Cerebellar nuclear complex (tissue), 1 donor: Measurements from ENCODE around the gene SPATS2L.

Source experiments
- DNase-seq, 2 experiments: peaks; one replicate each; lab custom pipeline; 2025; lab: John Stamatoyannopoulos, UW

Gene SPATS2L

GRCh38 chr2:200377355-200378336 is 71.2 kb downstream of the SPATS2L start:
- no peak for DNase-seq

- DNase-seq = no peak
These were observed 72.3 kb downstream of the SPATS2L start for GRCh38 chr2:200378652-200379290.

- no peak for DNase-seq
These were observed 73.1 kb downstream of the SPATS2L start for GRCh38 chr2:200379481-200380090.

GRCh38 chr2:200380091-200380561 is 73.6 kb downstream of the SPATS2L start:
- no peak for DNase-seq

GRCh38 chr2:200380833-200381542 is 74.5 kb downstream of the SPATS2L start:
- no peak for DNase-seq

GRCh38 chr2:200382874-200383273 is 76.4 kb downstream of the SPATS2L start:
- no peak for DNase-seq

- no peak for DNase-seq
These were observed 77.1 kb downstream of the SPATS2L start for GRCh38 chr2:200383380-200384110.

GRCh38 chr2:200385063-200385635 is 78.7 kb downstream of the SPATS2L start:
- DNase-seq = no peak

GRCh38 chr2:200393191-200393590 is 86.7 kb downstream of the SPATS2L start:
- DNase-seq = no peak

- no peak for DNase-seq
These were observed 87.6 kb downstream of the SPATS2L start for GRCh38 chr2:200394045-200394444.

GRCh38 chr2:200396781-200397242 is 90.3 kb downstream of the SPATS2L start:
- DNase-seq = no peak

- no peak for DNase-seq
These were observed 91.3 kb downstream of the SPATS2L start for GRCh38 chr2:200397785-200398184.

GRCh38 chr2:200399046-200399445 is 92.6 kb downstream of the SPATS2L start:
- no peak for DNase-seq

GRCh38 chr2:200399636-200400035 is 93.1 kb downstream of the SPATS2L start:
- DNase-seq = no peak

GRCh38 chr2:200403814-200404213 is 97.3 kb downstream of the SPATS2L start:
- DNase-seq = no peak

- DNase-seq = no peak
These were observed 98.1 kb downstream of the SPATS2L start for GRCh38 chr2:200404615-200405014.

- no peak for DNase-seq
These were observed 99.3 kb downstream of the SPATS2L start for GRCh38 chr2:200405599-200406298.

GRCh38 chr2:200406379-200406778 is 99.9 kb downstream of the SPATS2L start:
- DNase-seq = no peak

GRCh38 chr2:200408428-200409316 is 102.2 kb downstream of the SPATS2L start:
- no peak for DNase-seq
